Left ventricle myocardium inferior (tissue), 1 donor: ENCODE measurements around the gene ZNRF1. TPM values are rescaled to one million over a fixed set of nuclear protein-coding genes. Genes with fewer than 3 reads are reported as not detected.

Experiments
- DNase-seq: peaks from one replicate; pipeline ENCODE4 v3.0.0-alpha.2; 2020
- H3K27ac ChIP-seq: fragments of 200-600 bp; replicated peaks from 2 replicates; pipeline ENCODE4 v1.8.0; 2021
- H3K27me3 ChIP-seq: fragments of 200-600 bp; 2 replicates; pipeline ENCODE4 v1.8.0; 2021; ENCODE audit warnings: low read depth
- H3K36me3 ChIP-seq: fragments of 200-600 bp; 2 replicates; pipeline ENCODE4 v1.8.0; 2021
- H3K4me1 ChIP-seq: fragments of 200-600 bp; 2 replicates; pipeline ENCODE4 v1.8.0; 2021
- H3K4me3 ChIP-seq: fragments of 200-600 bp; 2 replicates; pipeline ENCODE4 v1.8.0; 2021; ENCODE audit warnings: mild to moderate bottlenecking, moderate library complexity
- H3K9me3 ChIP-seq: fragments of 200-600 bp; replicated peaks from 2 replicates; pipeline ENCODE4 v1.8.0; 2021
- CTCF ChIP-seq: fragments of 200-600 bp; IDR thresholded peaks from 2 replicates; pipeline ENCODE4 v1.8.0; 2021; ENCODE audit warnings: antibody characterized with exemption, mild to moderate bottlenecking, borderline replicate concordance
- intact Hi-C: fragments of 100-400 bp; cut with micrococcal nuclease; formaldehyde crosslinking; loops from one replicate; pipeline ENCODE4 v1.11.0; 2022
- total RNA-seq: library from RNA; stranded (reverse); fragmentation: NEBNext Ultra II Directional; extraction: Animal tissue kit (Norgen Biotek cat#: 25700); gene quantifications from one replicate; pipeline ENCODE4 v1.2.1, GENCODE V29; 2021
- donor health status: DM: no; HTN: yes; CAD: no; lungs with severe emphysema.

The ZNRF1 gene
- total RNA-seq, 1 donor from 2014 or later = 22.3 TPM

- Histone ChIP-seq H3K4me1 (peaks cover 66% of the 10 kb centered on the region), H3K36me3 (no peaks in the 10 kb centered on the region), H3K27ac (peak overlapping the region; percentile 72), H3K27me3 (no peaks in the 10 kb centered on the region), H3K9me3 (no peaks in the 10 kb centered on the region), H3K4me3 (peak overlapping the region; percentile 40)
- DNase-seq = peak; percentile 73
- intact Hi-C loops = no loop called here
- TF ChIP-seq CTCF = peak; percentile 17
Measured at GRCh38 chr16:75062135-75062975, 63.5 kb downstream of the ZNRF1 start.

GRCh38 chr16:75062976-75063346, 64.1 kb downstream of the ZNRF1 start:
- no peak for DNase-seq
- no peaks in the 10 kb centered on the region for H3K9me3 ChIP-seq
- no peaks in the 10 kb centered on the region for H3K36me3 ChIP-seq
- peak overlapping the region; percentile 72 for H3K27ac ChIP-seq
- no peak overlapping the region for H3K4me3 ChIP-seq
- no peak for TF ChIP-seq CTCF
- intact Hi-C loops = no loop called here
- H3K27me3 ChIP-seq = no peaks in the 10 kb centered on the region
- peaks cover 72% of the 10 kb centered on the region for H3K4me1 ChIP-seq

- Histone ChIP-seq H3K9me3 (no peaks in the 10 kb centered on the region), H3K27me3 (no peaks in the 10 kb centered on the region), H3K4me3 (no peak overlapping the region), H3K27ac (no peak overlapping the region), H3K36me3 (no peaks in the 10 kb centered on the region), H3K4me1 (peaks cover 78% of the 10 kb centered on the region)
- intact Hi-C loops = no loop called here
- DNase-seq = no peak
- no peak for TF ChIP-seq CTCF
Measured at GRCh38 chr16:75063549-75064088, 64.8 kb downstream of the ZNRF1 start.

- no peak for TF ChIP-seq CTCF
- H3K9me3 ChIP-seq = no peaks in the 10 kb centered on the region
- H3K36me3 ChIP-seq = no peaks in the 10 kb centered on the region
- H3K27ac ChIP-seq = peak overlapping the region; percentile 5
- H3K27me3 ChIP-seq = no peaks in the 10 kb centered on the region
- DNase-seq = no peak
- peaks cover 74% of the 10 kb centered on the region for H3K4me1 ChIP-seq
- H3K4me3 ChIP-seq = no peak overlapping the region
- intact Hi-C loops = no loop called here
Measured at GRCh38 chr16:75064403-75065148, 65.8 kb downstream of the ZNRF1 start.

- Histone ChIP-seq H3K27me3 (no peaks in the 10 kb centered on the region), H3K4me1 (peaks cover 79% of the 10 kb centered on the region), H3K4me3 (no peak overlapping the region), H3K27ac (peak overlapping the region; percentile 5), H3K36me3 (no peaks in the 10 kb centered on the region), H3K9me3 (no peaks in the 10 kb centered on the region)
- DNase-seq = no peak
- intact Hi-C loops = no loop called here
- TF ChIP-seq CTCF = no peak
Measured at GRCh38 chr16:75065149-75065505, 66.3 kb downstream of the ZNRF1 start.
